ENCODE data around the gene DAB1.

DAB1 gene

GRCh38 chr1:57198912-57199311 lies 224.9 kb downstream of the DAB1 start:
- no peak for TF ChIP-seq CTCF (conservative IDR thresholded peaks at IDR 0.05)
- H3K27ac ChIP-seq, result no peak overlapping the region

- no peak for TF ChIP-seq CTCF (conservative IDR thresholded peaks at IDR 0.05)
Observed at GRCh38 chr1:57195436-57195941, 228.4 kb downstream of the DAB1 start.

GRCh38 chr1:57192222-57192621 lies 231.6 kb downstream of the DAB1 start:
- TF ChIP-seq CTCF (conservative IDR thresholded peaks at IDR 0.05), result no peak
- H3K27ac ChIP-seq, result no peak overlapping the region

More at GRCh38 chr1:57195436-57195941, 228.4 kb downstream of the DAB1 start:
- no peak overlapping the region for H3K27ac ChIP-seq

- no peak overlapping the region for H3K27ac ChIP-seq
- TF ChIP-seq CTCF (conservative IDR thresholded peaks at IDR 0.05), result no peak
Observed at GRCh38 chr1:57190898-57191297, 233.0 kb downstream of the DAB1 start.

GRCh38 chr1:57188168-57188567 lies 235.7 kb downstream of the DAB1 start:
- H3K27ac ChIP-seq, result no peak overlapping the region
- no peak for TF ChIP-seq CTCF (conservative IDR thresholded peaks at IDR 0.05)

GRCh38 chr1:57186455-57186854 lies 237.4 kb downstream of the DAB1 start:
- no peak overlapping the region for H3K27ac ChIP-seq
- TF ChIP-seq CTCF (conservative IDR thresholded peaks at IDR 0.05), result no peak

GRCh38 chr1:57179001-57179400 lies 244.9 kb downstream of the DAB1 start:
- no peak overlapping the region for H3K27ac ChIP-seq
- TF ChIP-seq CTCF (conservative IDR thresholded peaks at IDR 0.05), result no peak

Data from VCaP (cell line).